Lower leg skin (tissue), 3 donors: ENCODE results near the gene ANO6.

ENCODE experiments used
- CTCF ChIP-seq, 3 donors: fragments of 450-650 bp; IDR thresholded peaks; one replicate each; pipeline ENCODE4 v1.5.1; 2016; ENCODE audit warnings: antibody characterized with exemption in 3 of 3, mild to moderate bottlenecking in 3 of 3, moderate library complexity in 2 of 3
- POLR2A ChIP-seq, 2 donors: fragments of 450-650 bp; IDR thresholded peaks; one replicate each; pipeline ENCODE4 v1.6.1; 2016 to 2017; ENCODE audit warnings: antibody characterized with exemption in 2 of 2, mild to moderate bottlenecking in 1 of 2, moderate library complexity in 1 of 2

GRCh38 chr12:45423931-45424330 is 208.0 kb downstream of the ANO6 start:
- TF ChIP-seq CTCF (IDR thresholded peaks at IDR 0.05) (no peak), POLR2A (IDR thresholded peaks at IDR 0.05) (no peak)
